ENCODE results near the gene KLHL42.
"Not testable (repeated sequence)": the region's sequence is repeated elsewhere in the genome, so short reads cannot be mapped to it uniquely, and the experiment has no call there.

Gene KLHL42

DNA sequence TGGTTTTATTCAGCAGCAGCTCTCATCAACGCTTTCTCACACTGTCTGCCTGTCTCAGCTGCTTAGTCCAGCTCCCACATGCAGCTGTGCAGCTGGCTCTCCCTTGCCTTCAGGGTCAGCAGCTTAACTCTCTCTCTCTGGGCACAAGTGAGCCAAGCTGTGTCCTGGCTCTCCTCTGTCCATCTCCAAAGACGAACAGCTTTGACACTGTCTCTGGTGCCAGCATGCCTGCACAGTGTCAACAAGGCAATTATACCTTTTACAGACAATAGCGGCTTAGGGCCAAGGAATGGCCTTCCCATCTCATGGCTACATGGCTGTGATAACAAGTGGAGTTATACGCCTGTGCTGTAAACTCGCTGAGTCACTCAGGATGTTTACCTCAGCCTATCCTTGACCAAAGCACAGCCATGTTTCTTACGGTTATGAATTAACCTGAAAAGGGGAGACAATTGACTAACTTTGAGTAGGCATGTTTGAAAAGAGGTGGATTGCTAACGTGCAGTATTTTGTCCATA, 38.4 kb downstream of the KLHL42 start:
- no peak for DNase-seq

DNA sequence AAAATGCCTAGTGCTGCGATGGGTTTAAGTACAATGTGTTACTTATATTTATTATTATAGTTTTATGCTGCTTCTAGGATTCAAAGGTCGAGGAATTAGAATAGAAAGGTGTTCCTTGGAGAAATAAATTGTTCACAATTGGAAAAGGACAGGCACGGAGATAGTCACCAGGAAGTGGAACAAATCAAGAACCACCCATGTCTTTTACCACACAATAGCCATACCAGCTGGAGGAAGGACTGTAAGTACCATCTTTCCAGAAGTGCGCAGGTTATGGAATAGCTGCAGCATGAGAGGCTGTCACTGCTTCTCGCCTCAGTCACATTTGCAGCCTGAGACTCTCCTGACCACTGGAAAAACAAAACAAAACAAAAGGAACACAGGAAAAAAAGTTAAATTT, 40.5 kb downstream of the KLHL42 start:
- DNase-seq: no peak

DNA sequence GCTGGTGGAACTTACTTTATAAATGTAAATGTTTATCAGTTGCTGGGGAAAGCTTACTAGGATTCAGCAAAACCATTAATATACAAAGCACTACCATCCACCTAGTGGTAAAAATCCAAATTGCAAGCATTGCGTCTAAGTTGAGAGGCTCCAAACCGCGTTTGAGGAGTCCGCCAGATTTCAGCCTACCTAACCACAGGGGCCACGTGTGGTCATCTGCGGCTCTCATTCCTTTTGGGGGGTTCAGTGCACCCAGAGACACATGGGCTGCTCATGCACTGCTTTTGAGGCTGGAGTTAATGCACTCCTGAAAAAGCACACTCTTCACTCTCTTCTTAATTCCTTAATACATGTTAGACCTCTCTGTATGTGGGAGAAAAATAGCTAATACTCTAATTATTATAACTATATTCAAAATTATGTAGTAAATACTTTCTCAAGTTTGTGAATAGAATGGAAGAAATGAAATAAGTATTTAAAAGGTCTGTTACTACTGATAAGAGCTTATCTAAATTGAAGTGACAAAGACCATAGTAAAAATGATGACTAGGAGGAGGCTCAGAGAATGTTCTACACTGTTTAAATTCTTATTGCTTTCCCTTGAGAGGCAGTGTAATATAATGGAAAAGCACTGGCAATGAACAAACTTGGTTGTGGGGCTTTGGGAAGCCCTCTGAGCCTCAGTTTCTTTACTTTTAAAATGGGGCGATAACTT, 41.4 kb downstream of the KLHL42 start:
- DNase-seq: no peak

DNA sequence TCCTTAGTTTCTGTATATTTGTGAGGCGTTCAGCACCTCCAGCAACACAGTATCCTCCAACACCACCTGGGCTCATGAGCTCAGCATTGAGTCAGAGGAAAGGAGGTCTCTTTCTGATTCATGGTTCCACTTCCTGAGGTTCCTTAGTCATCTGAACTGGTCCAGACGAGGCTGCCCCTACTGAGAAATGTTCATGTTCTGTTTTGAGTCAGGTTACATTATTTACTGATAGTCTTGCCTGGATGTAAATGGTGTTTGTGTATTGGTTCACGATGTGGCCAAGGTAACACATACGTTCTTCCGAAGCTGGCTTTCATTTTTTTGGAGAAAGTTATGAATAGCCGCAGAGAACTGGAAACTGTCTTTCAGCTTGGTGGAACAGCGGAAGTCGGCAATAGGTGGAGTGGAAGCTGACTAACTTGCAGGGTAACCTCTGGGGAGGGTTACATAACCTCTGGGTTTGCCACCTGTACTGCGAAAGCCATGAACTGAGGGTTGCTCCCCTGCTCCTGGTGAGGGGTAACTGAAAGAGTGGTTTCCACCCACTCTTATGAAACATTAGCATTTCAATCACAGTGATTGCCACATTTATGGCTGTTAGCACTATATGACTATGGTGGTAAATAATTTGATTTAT, 42.2 kb downstream of the KLHL42 start:
- DNase-seq: peak; percentile 52

DNA sequence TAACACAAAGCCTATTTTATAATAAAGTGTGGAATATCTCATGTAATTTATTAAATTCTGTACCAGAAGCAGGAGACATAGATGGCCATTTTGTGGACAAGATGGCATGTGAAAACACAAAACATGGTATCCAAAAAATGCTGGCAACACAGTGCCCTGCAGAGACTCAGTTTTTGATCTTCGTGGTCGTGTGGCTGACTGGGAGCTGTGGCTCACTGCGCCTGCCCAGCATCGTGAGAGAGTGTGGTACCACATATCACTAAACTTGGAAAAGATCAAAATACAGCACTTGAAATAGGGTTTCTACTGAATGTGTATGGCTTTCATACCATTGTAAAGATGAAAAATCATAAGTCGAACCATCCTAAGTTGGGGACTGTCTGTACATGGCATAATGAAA, 43.0 kb downstream of the KLHL42 start:
- no peak for DNase-seq

DNA sequence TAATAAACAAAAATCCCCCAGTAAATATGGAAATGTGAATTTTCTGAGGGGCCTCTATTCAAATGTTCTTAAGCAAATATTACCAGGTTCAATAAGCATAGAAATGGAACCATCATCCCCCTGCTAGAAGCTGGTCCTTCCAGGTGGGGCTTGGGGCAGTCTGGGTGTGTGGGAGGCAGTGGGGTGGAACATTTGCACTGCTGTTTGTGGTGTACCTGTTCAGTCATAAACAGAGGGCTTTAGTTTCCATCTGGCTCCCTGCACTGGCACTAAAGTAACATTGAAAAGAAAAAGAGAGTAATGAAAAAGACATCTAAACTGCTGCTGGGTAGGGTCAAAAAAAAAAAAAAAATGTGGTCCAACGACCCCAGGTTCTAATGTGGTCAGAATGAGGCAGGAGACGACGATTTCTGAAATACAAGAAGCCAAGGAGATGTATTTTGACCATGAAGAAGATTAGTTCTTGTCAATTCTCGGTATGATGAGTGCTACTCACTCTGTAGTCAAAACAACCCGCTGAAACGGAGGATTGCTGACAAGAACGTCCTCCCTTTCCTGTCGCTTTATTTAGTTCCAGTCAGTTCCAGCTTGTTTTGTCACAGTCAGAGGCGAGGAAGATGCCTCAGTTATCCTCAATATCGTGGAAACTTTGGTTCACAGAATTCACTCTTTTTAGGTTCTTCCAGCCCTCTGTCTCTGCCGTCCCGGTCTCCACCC, 44.3 kb downstream of the KLHL42 start:
- DNase-seq: no peak

DNA sequence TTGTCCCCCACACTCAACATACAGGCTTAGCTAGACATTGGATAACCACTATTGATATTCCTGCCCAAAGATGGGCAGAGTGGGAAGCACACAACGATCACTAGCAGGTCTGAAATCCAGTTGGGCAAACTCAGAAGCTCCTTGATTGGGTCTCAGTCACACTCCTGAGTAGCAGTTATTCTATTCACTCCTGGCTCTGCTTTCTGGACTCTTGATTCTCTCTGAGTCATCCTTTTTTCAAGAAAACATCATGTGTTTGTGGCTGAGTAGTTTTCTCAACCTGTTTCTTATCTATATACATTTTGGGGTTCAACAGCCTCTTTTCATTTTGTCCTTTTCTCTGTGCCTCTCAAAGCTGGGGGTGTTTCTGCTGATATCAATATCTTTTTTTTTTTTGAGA, 46.0 kb downstream of the KLHL42 start:
- DNase-seq: no peak

DNA sequence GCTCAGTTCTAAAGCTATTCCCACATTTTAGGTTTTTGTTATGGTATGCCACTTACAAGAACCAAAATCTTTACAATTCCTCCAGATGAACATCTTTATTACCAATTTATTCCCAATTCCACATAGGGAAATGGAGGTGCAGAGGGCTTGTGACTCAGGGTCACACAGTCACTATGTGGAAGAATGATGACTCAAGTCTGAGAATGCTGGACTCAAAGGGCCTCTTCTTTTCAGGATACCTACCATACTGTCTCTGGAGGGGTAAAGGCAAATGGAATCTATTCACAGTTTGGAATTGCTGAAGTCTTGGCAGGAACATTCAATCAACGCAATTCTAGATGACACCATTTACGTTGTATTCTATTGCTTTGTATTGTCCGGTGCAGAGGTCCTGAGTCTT, 48.2 kb downstream of the KLHL42 start:
- DNase-seq: no peak

DNA sequence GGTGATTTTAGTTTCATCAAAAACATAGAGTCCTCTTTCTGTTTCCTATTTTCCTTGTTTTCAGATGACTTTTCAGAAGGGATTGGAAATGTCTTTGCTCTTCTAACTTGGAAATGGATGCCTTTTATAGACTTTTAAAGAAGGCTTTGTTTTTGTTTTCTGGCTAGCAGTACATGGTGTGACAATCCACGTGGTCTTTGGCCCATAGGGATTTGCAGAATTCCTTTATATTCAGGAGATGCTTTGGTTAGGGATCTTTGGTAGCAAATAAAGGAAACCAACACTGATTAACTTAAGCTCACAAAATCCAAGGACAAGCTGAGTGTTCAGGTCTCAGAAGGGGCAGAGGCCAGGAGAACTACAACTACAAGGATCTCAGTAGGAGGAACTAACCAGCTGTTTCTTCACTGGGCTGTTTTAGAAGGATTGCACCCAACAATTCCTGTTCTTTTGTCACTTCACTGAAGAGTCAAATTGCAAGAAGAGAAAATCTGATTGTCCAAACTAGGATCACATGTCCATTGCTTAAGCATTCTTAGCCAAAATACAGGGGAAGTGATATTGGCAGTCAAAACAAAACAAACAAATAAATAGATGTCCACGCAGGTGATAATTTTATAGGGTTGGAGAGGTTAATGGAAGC, 58.6 kb downstream of the KLHL42 start:
- no peak for DNase-seq

DNA sequence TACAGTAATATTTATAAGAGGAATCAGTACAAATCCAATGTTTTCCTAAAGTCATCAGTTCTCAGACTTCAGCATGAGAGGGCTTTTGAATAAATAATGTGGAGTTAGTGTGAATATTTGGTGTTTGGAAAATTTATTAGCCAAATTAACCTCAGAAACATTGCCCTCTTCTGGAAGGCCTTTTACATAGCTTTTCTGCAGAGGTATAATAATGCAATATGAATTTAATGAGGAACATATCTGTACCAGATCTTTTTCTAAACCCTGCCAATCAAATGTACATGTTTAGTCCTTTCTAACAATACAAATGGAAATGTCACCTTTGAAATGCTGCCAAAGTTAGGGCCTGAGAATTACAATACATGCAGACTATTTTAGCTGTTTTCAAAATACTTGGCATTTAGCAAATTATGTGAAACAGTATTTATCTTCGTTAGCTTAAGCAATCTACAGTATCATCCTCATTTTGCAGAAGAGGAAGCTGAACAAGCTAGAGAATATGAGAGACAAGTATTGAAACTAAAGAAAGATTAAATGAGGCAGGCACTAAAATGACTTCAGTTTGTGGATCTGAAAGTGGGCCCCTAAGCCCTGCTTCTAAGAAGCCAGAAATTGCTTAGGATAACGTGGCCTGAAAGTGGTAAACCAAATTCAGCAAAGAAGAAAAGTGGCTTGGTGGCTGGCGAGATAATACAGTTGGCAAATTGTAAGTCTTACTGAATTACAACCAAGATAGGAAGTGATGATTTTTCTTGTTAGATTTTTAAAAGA, 60.4 kb downstream of the KLHL42 start:
- DNase-seq: no peak

DNA sequence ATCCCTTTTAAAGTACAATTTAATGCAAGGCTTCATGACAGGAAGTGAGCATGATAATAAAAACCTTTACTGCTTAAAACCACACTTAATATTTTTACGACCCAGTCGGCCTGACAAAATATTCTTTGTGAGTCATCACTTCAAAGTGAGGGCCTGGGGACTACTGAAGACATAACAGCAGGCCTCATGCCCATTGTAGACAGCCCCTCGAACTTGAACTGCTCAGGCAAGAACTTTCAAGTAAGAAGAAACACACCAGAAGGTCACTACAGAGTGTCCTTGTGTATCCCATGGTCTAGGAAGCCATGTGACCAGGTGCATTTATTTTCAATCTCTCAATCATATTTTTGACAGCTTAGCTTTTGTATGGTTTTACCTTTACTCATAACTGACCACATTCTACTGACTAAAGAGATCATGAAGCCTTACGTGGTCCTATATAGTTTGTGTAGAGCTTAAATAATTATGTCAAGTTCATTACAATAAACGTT, 61.4 kb downstream of the KLHL42 start:
- no peak for DNase-seq

DNA sequence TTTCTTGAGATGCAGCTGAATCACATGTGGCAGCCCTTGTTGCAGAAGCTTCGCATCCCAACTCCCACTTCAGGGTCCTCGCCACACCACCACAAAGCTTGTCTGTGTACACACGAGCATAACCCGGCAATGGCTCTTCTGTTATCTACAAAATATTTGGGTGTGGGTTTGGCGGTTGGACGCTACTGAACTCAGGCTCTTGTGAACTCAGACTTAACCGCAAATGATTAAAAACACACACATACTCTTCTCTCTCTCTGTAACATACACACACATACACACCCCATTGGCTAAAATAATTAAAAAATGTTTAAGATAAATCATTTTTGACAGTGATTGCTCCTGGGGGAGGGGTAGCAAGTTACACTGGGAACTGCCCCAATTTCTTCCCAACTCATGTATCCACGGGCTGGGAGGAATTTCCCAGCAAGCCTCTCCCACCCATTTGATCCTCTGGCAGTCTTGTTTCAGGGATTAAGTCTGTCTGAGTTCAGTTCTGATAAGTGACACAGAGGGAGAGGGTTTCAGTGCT, 63.7 kb downstream of the KLHL42 start:
- no peak for DNase-seq

DNA sequence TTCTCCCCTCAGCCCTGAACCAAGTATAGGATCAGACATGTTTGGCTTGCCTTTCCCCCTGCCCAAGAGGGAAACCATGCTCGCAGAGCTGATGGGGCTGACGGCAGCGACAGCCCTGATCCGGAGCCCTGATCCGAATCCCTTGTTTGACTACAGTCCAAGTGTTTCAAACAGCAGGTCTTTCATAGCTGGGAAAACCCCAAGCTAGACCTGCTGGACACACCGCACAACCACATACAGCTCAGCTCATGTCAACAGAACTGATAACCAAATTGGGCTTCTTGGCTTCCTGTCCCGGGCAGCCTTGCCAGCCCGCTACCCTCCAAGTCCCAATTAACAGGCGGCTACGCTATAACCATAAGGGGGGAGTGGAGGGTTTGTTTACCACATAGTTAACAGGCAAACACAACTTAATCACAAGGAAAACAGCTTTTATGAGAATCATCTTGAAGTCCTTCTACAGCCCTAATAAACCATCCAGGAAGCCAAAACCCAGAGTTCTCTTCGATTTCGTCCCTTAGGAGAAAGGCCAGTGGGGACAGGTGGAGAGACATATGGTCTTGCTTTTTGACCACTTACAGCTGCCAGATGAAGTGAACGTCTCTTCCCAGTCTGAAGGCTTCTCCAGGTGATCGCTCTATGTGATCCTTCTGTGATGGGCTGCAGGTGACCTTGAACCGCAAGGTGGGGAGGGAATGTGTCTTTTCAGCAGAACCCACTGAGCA, 64.5 kb downstream of the KLHL42 start:
- DNase-seq: no peak

DNA sequence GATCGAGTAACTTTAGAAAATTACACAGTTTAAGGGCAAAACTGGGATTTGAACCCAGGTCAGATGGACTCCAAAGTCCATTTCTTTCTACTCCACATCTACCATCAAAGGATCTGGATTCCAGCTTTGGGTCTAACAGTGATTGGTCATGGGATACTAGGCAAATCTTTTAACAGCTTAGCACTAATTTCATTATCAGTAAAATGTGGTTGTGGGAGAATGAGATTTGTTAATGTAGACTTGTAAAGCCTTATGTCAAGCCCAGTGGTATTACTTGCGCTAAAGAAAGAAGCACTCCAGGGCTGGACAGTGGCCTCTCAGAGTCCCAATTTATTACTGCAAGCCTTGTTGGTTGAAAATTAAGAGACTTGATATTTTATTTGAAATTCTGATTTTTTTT, 65.2 kb downstream of the KLHL42 start:
- no peak for DNase-seq

DNA sequence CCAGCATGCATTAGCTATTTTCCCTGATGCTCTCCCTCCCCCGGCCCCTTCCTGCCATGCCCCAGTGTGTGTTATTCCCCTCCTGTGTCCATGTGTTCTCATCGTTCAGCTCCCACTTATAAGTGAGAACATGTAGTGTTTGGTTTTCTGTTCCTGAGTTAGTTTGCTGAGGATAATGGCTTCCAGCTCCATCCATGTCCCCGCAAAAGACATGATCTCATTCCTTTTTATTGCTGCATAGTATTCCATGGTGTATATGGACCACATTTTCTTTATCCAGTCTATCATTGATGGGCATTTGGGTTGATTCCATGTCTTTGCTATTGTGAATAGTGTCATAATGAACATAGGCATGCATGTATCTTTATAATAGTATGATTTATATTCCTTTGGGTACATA, 65.7 kb downstream of the KLHL42 start:
- DNase-seq: not testable (repeated sequence)

DNA sequence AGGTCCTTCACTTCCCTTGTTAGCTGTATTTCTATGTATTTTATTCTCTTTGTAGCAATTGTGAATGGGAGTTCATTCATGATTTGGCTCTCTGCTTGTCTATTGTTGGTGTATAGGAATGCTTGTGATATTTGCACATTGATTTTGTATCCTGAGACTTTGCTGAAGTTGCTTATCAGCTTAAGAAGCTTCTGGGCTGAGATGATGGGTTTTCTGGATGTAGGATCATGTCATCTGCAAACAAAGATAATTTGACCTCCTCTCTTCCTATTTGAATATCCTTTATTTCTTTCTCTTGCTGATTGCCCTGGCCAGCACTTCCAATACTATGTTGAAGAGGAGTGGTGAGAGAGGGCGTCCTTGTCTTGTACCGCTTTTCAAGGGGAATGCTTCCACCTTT, 67.3 kb downstream of the KLHL42 start:
- not testable (repeated sequence) for DNase-seq

DNA sequence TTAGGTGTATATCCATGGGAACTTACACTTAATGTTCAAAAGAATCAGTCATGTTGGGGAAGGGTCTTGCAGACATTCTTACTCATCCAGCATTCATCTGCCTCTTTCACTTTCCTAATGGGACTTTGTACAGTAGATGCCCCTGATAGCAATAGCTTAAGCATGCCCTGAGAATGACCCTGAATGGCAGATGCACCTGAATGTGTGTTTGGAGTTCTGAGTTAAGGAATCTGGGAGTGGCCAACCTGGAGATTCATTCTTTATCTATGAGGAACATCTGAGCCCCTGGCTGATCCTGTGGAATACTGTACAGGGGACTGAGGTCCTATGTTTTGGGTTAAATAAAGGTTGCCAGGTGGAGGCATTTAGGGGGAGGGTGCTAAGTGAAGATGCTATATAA, 71.3 kb downstream of the KLHL42 start:
- DNase-seq: no peak

DNA sequence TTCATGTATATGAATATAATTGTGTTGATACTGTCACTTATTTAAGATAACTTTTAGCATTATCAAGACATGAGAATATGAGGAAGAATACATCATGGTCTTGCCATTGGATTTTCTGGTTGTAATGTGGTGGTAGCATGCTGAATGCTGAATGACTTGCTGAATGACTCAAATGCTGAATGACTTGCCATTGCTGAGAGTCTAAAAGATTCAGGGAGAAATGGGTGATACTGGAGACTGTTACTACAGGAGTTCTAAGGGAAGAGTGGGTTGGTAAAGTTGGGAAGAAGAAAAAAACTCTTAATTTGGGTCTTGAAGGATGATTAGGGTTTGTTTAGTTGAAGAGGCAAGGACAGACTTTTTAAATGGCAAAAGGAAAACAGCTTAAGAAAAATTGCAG, 72.1 kb downstream of the KLHL42 start:
- no peak for DNase-seq

Measured in activated CD4-positive, alpha-beta T cell treated with anti-CD3 and anti-CD28 coated beads, Interleukin-2, amount 50 U/mL, for 1 hour (primary cell).